SK-N-SH (cell line): ENCODE measurements around the gene CA4. TPM values are rescaled to one million over a fixed set of nuclear protein-coding genes. Genes with fewer than 3 reads are reported as not detected.
"Not testable (repeated sequence)": the region's sequence is repeated elsewhere in the genome, so short reads cannot be mapped to it uniquely, and the experiment has no call there.

Source experiments
- CTCF ChIA-PET: fragments of 300-600, 350-600 bp; formaldehyde crosslinking; extraction: SDS; loops from one replicate; lab custom pipeline; 2021; lab: Yijun Ruan, JAX
- POLR2A ChIA-PET: fragments of 350-600 bp; sonication (Branson Sonifier 250); formaldehyde crosslinking; extraction: SDS; loops from one replicate; lab custom pipeline; 2020; ENCODE audit warnings: antibody characterized with exemption, inconsistent platforms; lab: Yijun Ruan, JAX
- DNase-seq: peaks from one replicate; pipeline ENCODE4 v3.0.0; 2012
- H2AFZ ChIP-seq: fragments of 200-600 bp; sonication (generic); 2 replicates; pipeline ENCODE4 v1.8.1; 2016; ENCODE audit warnings: antibody characterized with exemption, mild to moderate bottlenecking, low read depth
- H3F3A ChIP-seq: fragments of 200-600 bp; sonication (generic); replicated peaks from 2 replicates; pipeline ENCODE3; 2016; ENCODE audit warnings: antibody characterized with exemption, mild to moderate bottlenecking; ENCODE audit not compliant: insufficient read depth
- H3K27ac ChIP-seq, 2 experiments: fragments of 200-500 bp in 1 of 2; fragments of 200-600 bp in 1 of 2; sonication (Bioruptor generic) in 1 of 2; sonication (generic), shearing (Covaris generic) in 1 of 2; 2 replicates each; pipeline versions ENCODE4 v1.5.1 to v1.6.1; 2014 to 2016; ENCODE audit warnings: low read depth in 2 of 2, inconsistent platforms in 1 of 2, low read length in 1 of 2, mild to moderate bottlenecking in 1 of 2, mixed read lengths in 1 of 2
- H3K27me3 ChIP-seq: fragments of 200-600 bp; sonication (generic), shearing (Covaris generic); 2 replicates; pipeline ENCODE4 v1.6.1; 2016; ENCODE audit warnings: mixed run types; ENCODE audit not compliant: insufficient read depth
- H3K36me3 ChIP-seq, 2 experiments: fragments of 200-500 bp in 1 of 2; fragments of 200-600 bp in 1 of 2; sonication (Bioruptor generic) in 1 of 2; sonication (generic) in 1 of 2; replicated peaks in 1 of 2; 2 replicates each; pipeline versions ENCODE3 to v1.5.1; 2014 to 2016; ENCODE audit warnings: low read length in 1 of 2, mild to moderate bottlenecking in 1 of 2; ENCODE audit not compliant: insufficient read depth in 2 of 2, control insufficient read depth in 1 of 2
- H3K4me1 ChIP-seq, 2 experiments: fragments of 200-500 bp in 1 of 2; fragments of 200-600 bp in 1 of 2; sonication (Bioruptor generic) in 1 of 2; sonication (generic), shearing (Covaris generic) in 1 of 2; 2 replicates each; pipeline versions ENCODE4 v1.5.1 to v1.6.1; 2014 to 2016; ENCODE audit warnings: low read depth in 1 of 2, low read length in 1 of 2, mixed run types in 1 of 2; ENCODE audit not compliant: insufficient read depth in 2 of 2, control insufficient read depth in 1 of 2
- H3K4me2 ChIP-seq: fragments of 200-600 bp; sonication (generic), shearing (Covaris generic); 2 replicates; pipeline ENCODE4 v1.6.1; 2017; ENCODE audit warnings: mixed run types
- H3K4me3 ChIP-seq, 2 experiments: fragments of 200-500 bp in 1 of 2; fragments of 200-600 bp in 1 of 2; sonication (Bioruptor generic) in 1 of 2; sonication (generic), shearing (Covaris generic) in 1 of 2; 2 replicates each; pipeline versions ENCODE4 v1.5.1 to v1.8.1; 2014 to 2016; ENCODE audit warnings: low read depth in 2 of 2, inconsistent platforms in 1 of 2, low read length in 1 of 2, mild to moderate bottlenecking in 1 of 2, mixed read lengths in 1 of 2, moderate library complexity in 1 of 2
- H3K79me2 ChIP-seq: fragments of 200-600 bp; sonication (generic); 2 replicates; pipeline ENCODE4 v1.8.1; 2017; ENCODE audit warnings: mild to moderate bottlenecking; ENCODE audit not compliant: insufficient read depth
- H3K9ac ChIP-seq: fragments of 200-600 bp; sonication (generic); 2 replicates; pipeline ENCODE4 v1.6.1; 2017; ENCODE audit warnings: mixed run types
- H3K9me2 ChIP-seq: fragments of 200-600 bp; sonication (generic); 2 replicates; pipeline ENCODE4 v1.6.1; 2017; ENCODE audit warnings: mixed run types
- H3K9me3 ChIP-seq: fragments of 200-600 bp; sonication (generic); 2 replicates; pipeline ENCODE4 v1.6.1; 2017; ENCODE audit warnings: mixed run types, mild to moderate bottlenecking, moderate library complexity
- H4K20me1 ChIP-seq: fragments of 200-600 bp; sonication (generic); 2 replicates; pipeline ENCODE4 v1.6.1; 2017; ENCODE audit warnings: mild to moderate bottlenecking, mixed run types; ENCODE audit not compliant: insufficient read depth
- GABPA ChIP-seq: IDR thresholded peaks from 2 replicates; pipeline ENCODE4 v1.4.0; 2012; ENCODE audit warnings: low read depth, mild to moderate bottlenecking
- POLR2AphosphoS5 ChIP-seq: IDR thresholded peaks from 2 replicates; pipeline ENCODE4 v1.6.1; 2012; ENCODE audit warnings: low read depth, low read length
- RAD21 ChIP-seq: IDR thresholded peaks from 2 replicates; pipeline ENCODE4 v1.6.1; 2012; ENCODE audit warnings: mild to moderate bottlenecking, low read length
- SIN3A ChIP-seq: IDR thresholded peaks from 2 replicates; pipeline ENCODE4 v1.6.1; 2012; ENCODE audit warnings: low read depth, mild to moderate bottlenecking, low read length, moderate library complexity, borderline replicate concordance
- SMC3 ChIP-seq: IDR thresholded peaks from 2 replicates; pipeline ENCODE4 v1.6.1; 2012; ENCODE audit warnings: low read depth, low read length, improper control_type of control experiment
- TAF1 ChIP-seq: IDR thresholded peaks from 2 replicates; pipeline ENCODE4 v1.6.1; 2012; ENCODE audit warnings: low read depth, mild to moderate bottlenecking, low read length, moderate library complexity, borderline replicate concordance
- WGBS: methylation state at CpG from one replicate; pipeline ENCODE4 v1.1.6; 2017; ENCODE audit warnings: low lambda C conversion rate; 5-methylcytosine and 5-hydroxymethylcytosine counted together
- polyA plus RNA-seq, 3 experiments: library from polyadenylated mRNA; depleted of rRNA; stranded (reverse); fragments of >200 nt; gene quantifications; 2 replicates each; pipeline ENCODE4 v1.2.3, GENCODE V29; 2012
- TF ChIP-seq, protein P1 (sequence below): fragments of 150-350 bp; IDR thresholded peaks from 2 replicates; pipeline ENCODE4 v1.6.1; 2016; ENCODE audit warnings: mild to moderate bottlenecking, low read depth, low read length
- TF ChIP-seq, protein P2 (sequence below): IDR thresholded peaks from 2 replicates; pipeline ENCODE4 v1.4.0; 2012; ENCODE audit warnings: low read depth
- TF ChIP-seq, protein P3 (sequence below): IDR thresholded peaks from 2 replicates; pipeline ENCODE4 v1.4.0; 2012; ENCODE audit warnings: low read depth, borderline replicate concordance

The CA4 gene
- polyA plus RNA-seq (2012; rRNA removed) = 0.15 and 0.21 TPM in 2 replicates
- polyA plus RNA-seq (2012; cell fraction: cytosol; rRNA removed) = 0.04 and 0.10 TPM in 2 replicates
- 0.12 and 0.31 TPM in 2 replicates for polyA plus RNA-seq (2012; cell fraction: nucleus; rRNA removed)

- H3K9me3 ChIP-seq = no peaks in the 10 kb centered on the region
- H3K4me3 ChIP-seq = peak within 1 kb of the TSS; percentile 37 to 53
- no peaks in the 10 kb centered on the region for H3K79me2 ChIP-seq
- H4K20me1 ChIP-seq = no peaks in the 10 kb centered on the region
- ChIA-PET POLR2A (no interaction called here), CTCF (interaction anchor here (0.6 to 2.5 kb wide), 8 partner anchors 11 to 490 kb away, joined by 3 to 14 read pairs (median 4); no protein-coding TSS in a partner anchor)
- TF ChIP-seq RAD21 = no peak
- 10% methylated on average over 48 of the region's 81 CpGs for whole genome bisulfite sequencing
- H3K4me1 ChIP-seq = peaks cover 11 to 12% of the 10 kb centered on the region in 2 experiments; a peak in 2 of 4 replicates
- H3K9me2 ChIP-seq = no peaks in the 10 kb centered on the region
- no peak within 1 kb of the TSS for H3K9ac ChIP-seq
- peak within 1 kb of the TSS; percentile 76 for H3K4me2 ChIP-seq
- H3K27ac ChIP-seq = no peak within 1 kb of the TSS
- no peaks in the 10 kb centered on the region for H3K36me3 ChIP-seq
- no peaks in the 10 kb centered on the region for H3F3A ChIP-seq
- DNase-seq = peak; percentile 84
- peaks cover 28% of the 10 kb centered on the region for H3K27me3 ChIP-seq
- peak within 1 kb of the TSS; percentile 20; the same call in 1 of the 2 replicates for H2AFZ ChIP-seq
These were observed at the start of gene CA4 for GRCh38 chr17:60149691-60150582. Gene CA4 (plus strand): TSS chr17:60149973. CDS start chr17:60150035, 62 bp downstream.

- H3K4me2 ChIP-seq, H3K9me3 ChIP-seq, H3K27me3 ChIP-seq, H2AFZ ChIP-seq, H3K4me1 ChIP-seq, H3K27ac ChIP-seq, POLR2A ChIA-PET, H3K9ac ChIP-seq, H3K9me2 ChIP-seq, H3K4me3 ChIP-seq, H3K79me2 ChIP-seq, CTCF ChIA-PET, H4K20me1 ChIP-seq, H3F3A ChIP-seq, H3K36me3 ChIP-seq, DNase-seq: not testable (repeated sequence)
- WGBS = 67% methylated on average over 1 of the region's 2 CpGs
These were observed 49.2 kb upstream of the CA4 start for GRCh38 chr17:60100577-60100976.

- DNase-seq, H3K79me2 ChIP-seq, POLR2A ChIA-PET, H3K4me3 ChIP-seq, H3K9me2 ChIP-seq, H3K9ac ChIP-seq, H3K9me3 ChIP-seq, H3K4me2 ChIP-seq, H3K27me3 ChIP-seq, H3K27ac ChIP-seq, H3K4me1 ChIP-seq, CTCF ChIA-PET, H3K36me3 ChIP-seq, H2AFZ ChIP-seq, H4K20me1 ChIP-seq: not testable (repeated sequence)
- 75% methylated on average over 11 of the region's 11 CpGs for WGBS
- peaks cover 12% of the 10 kb centered on the region for H3F3A ChIP-seq
These were observed 47.6 kb upstream of the CA4 start for GRCh38 chr17:60102015-60102631.

- H3K9me3 ChIP-seq = no peaks in the 10 kb centered on the region
- ChIA-PET POLR2A (no interaction called here), CTCF (interaction anchor here (0.6 kb wide), 1 partner anchor 96 kb away, joined by 3 read pairs; no protein-coding TSS in a partner anchor)
- H3K9me2 ChIP-seq = no peaks in the 10 kb centered on the region
- no peak overlapping the region for H3K4me2 ChIP-seq
- H3F3A ChIP-seq = peaks cover 12% of the 10 kb centered on the region
- DNase-seq = no peak
- no peaks in the 10 kb centered on the region for H3K27me3 ChIP-seq
- peaks cover 3 to 14% of the 10 kb centered on the region in 2 experiments for H3K4me1 ChIP-seq
- no peak overlapping the region for H3K9ac ChIP-seq
- H3K4me3 ChIP-seq = no peak overlapping the region
- WGBS = 75% methylated on average over 20 of the region's 20 CpGs
- H2AFZ ChIP-seq = no peak overlapping the region
- no peaks in the 10 kb centered on the region for H3K79me2 ChIP-seq
- no peaks in the 10 kb centered on the region for H4K20me1 ChIP-seq
- H3K36me3 ChIP-seq = no peaks in the 10 kb centered on the region
- no peak overlapping the region for H3K27ac ChIP-seq
- TF ChIP-seq GABPA = no peak
- TF ChIP-seq, protein P1, sequence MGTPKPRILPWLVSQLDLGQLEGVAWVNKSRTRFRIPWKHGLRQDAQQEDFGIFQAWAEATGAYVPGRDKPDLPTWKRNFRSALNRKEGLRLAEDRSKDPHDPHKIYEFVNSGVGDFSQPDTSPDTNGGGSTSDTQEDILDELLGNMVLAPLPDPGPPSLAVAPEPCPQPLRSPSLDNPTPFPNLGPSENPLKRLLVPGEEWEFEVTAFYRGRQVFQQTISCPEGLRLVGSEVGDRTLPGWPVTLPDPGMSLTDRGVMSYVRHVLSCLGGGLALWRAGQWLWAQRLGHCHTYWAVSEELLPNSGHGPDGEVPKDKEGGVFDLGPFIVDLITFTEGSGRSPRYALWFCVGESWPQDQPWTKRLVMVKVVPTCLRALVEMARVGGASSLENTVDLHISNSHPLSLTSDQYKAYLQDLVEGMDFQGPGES = no peak
- no peak for TF ChIP-seq SIN3A
- TF ChIP-seq, protein P2, sequence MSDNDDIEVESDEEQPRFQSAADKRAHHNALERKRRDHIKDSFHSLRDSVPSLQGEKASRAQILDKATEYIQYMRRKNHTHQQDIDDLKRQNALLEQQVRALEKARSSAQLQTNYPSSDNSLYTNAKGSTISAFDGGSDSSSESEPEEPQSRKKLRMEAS = no peak
- no peak for TF ChIP-seq SMC3
- TF ChIP-seq TAF1 = no peak
- no peak for TF ChIP-seq POLR2AphosphoS5
- TF ChIP-seq, protein P3, sequence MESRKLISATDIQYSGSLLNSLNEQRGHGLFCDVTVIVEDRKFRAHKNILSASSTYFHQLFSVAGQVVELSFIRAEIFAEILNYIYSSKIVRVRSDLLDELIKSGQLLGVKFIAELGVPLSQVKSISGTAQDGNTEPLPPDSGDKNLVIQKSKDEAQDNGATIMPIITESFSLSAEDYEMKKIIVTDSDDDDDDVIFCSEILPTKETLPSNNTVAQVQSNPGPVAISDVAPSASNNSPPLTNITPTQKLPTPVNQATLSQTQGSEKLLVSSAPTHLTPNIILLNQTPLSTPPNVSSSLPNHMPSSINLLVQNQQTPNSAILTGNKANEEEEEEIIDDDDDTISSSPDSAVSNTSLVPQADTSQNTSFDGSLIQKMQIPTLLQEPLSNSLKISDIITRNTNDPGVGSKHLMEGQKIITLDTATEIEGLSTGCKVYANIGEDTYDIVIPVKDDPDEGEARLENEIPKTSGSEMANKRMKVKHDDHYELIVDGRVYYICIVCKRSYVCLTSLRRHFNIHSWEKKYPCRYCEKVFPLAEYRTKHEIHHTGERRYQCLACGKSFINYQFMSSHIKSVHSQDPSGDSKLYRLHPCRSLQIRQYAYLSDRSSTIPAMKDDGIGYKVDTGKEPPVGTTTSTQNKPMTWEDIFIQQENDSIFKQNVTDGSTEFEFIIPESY = no peak
These were observed 47.1 kb upstream of the CA4 start for GRCh38 chr17:60102632-60103096.
